Esophagus squamous epithelium (tissue), 5 donors: ENCODE measurements around the gene AP3B1. TPM values are rescaled to one million over a fixed set of nuclear protein-coding genes. Genes with fewer than 3 reads are reported as not detected.

Experiments used
- DNase-seq: peaks from one replicate; lab custom pipeline; 2025; lab: John Stamatoyannopoulos, UW
- H3K27ac ChIP-seq, 4 donors: fragments of 200-600 bp; sonication (generic); one replicate each; pipeline ENCODE4 v1.5.1; 2016 to 2019; ENCODE audit warnings: mild to moderate bottlenecking in 1 of 4
- H3K27me3 ChIP-seq, 4 donors: fragments of 200-600 bp; sonication (generic); 1 replicate in 3 of 4; 2 replicates in 1 of 4; pipeline versions ENCODE4 v1.5.1 to v1.6.0; 2017 to 2021; ENCODE audit warnings: antibody characterized with exemption in 1 of 4
- H3K36me3 ChIP-seq, 3 donors: fragments of 200-600 bp; sonication (generic); one replicate each; pipeline ENCODE4 v1.5.1; 2016 to 2019
- H3K4me1 ChIP-seq, 3 donors: fragments of 200-600 bp; sonication (generic); one replicate each; pipeline ENCODE4 v1.5.1; 2017 to 2019
- H3K4me3 ChIP-seq, 4 donors: fragments of 200-600 bp; sonication (generic); 1 replicate in 3 of 4; 2 replicates in 1 of 4; pipeline ENCODE4 v1.5.1; 2016 to 2019; ENCODE audit warnings: mild to moderate bottlenecking in 2 of 4, moderate library complexity in 1 of 4
- H3K9me3 ChIP-seq, 3 donors: fragments of 200-600 bp; sonication (generic); one replicate each; pipeline ENCODE4 v1.5.1; 2016 to 2019
- CTCF ChIP-seq, 6 experiments: fragments of 450-650 bp in 4 of 6; fragments of 200-600 bp in 2 of 6; sonication (generic) in 2 of 6; IDR thresholded peaks; one replicate each; pipeline ENCODE4 v1.5.1; 2016 to 2019; ENCODE audit warnings: antibody characterized with exemption in 6 of 6, mild to moderate bottlenecking in 4 of 6, moderate library complexity in 4 of 6
- POLR2A ChIP-seq, 4 donors: fragments of 450-650 bp; IDR thresholded peaks; one replicate each; pipeline ENCODE4 v1.6.1; 2017; ENCODE audit warnings: antibody characterized with exemption in 4 of 4, mild to moderate bottlenecking in 4 of 4, moderate library complexity in 3 of 4
- WGBS, 2 donors: methylation state at CpG; one replicate each; pipeline ENCODE4 v1.1.5; 2018; 5-methylcytosine and 5-hydroxymethylcytosine counted together
- intact Hi-C: fragments of 100-400 bp; cut with DNase I; formaldehyde crosslinking; loops from one replicate; pipeline ENCODE4 v1.15.0; 2022
- total RNA-seq, 4 donors: library from RNA; depleted of rRNA; stranded (reverse); fragments of >200 nt; gene quantifications; one replicate each; pipeline ENCODE4 v1.1.0, GENCODE V29; 2016
- donor health status: DM: yes; HTN: yes; CAD: no.

AP3B1 gene
- total RNA-seq, 4 donors from 2014 or later = 30.7 to 48.5 (median 41.9) TPM

DNA sequence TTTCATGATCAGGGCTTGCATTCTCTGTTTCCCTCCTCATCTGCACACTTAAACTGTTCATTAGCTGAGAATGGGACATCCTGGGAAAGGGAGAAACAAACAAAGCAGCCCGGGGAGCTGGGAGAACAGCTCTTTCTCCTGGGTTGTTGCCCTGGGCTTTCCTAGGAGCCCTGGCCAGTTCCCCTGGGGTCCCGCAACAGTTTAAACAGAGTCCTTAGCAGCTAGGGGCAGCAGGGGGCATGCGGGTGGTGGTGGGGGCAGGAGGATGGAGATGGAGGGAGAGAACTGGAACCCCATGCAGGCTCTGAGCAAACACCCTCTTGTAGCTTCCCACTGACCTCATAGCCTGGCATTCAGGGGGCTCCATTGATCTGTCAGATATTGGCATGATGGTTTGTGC lies 309.3 kb downstream of the AP3B1 start:
- intact Hi-C loops = no loop called here

DNA sequence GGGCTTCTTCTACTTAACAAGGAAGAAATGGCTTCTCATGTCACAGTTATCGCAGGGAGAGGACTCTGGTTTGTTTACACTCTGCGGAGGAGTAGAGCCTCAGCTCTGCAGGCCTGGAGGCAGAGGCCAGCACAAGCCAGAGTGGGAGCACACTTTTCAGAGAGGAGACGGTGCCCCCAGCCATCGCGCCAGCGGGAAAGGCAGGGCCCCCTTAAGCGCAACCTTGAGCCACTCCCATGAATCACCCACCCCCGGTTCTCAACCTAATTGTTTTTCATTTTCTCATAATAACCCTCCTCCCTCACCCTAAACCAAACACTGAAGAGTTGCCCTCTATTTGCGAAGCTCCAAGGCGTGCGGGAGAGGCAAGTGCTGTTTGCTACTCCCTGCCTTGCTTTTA lies 309.9 kb downstream of the AP3B1 start:
- Histone ChIP-seq H3K27me3 (peaks cover 0 to 13% (median 0%) of the 10 kb centered on the region in 4 donors), H3K36me3 (no peaks in the 10 kb centered on the region), H3K4me1 (no peaks in the 10 kb centered on the region), H3K4me3 (no peak overlapping the region), H3K9me3 (no peaks in the 10 kb centered on the region), H3K27ac (no peak overlapping the region)
- WGBS, 2 donors = 62 to 69% methylated on average over 10 to 11 of the region's 11 CpGs
- intact Hi-C loops = no loop called here
- TF ChIP-seq POLR2A (IDR thresholded peaks at IDR 0.05) = no peak
- no peak for TF ChIP-seq CTCF (IDR thresholded peaks at IDR 0.05)
- DNase-seq = no peak

More for the DNA sequence above, 309.3 kb downstream of the AP3B1 start:
- Histone ChIP-seq H3K4me1 (no peaks in the 10 kb centered on the region), H3K9me3 (no peaks in the 10 kb centered on the region), H3K27me3 (peaks cover 0 to 13% (median 0%) of the 10 kb centered on the region in 4 donors), H3K4me3 (no peak overlapping the region), H3K27ac (no peak overlapping the region), H3K36me3 (no peaks in the 10 kb centered on the region)
- 55% methylated on average over 2 of the region's 3 CpGs; no CpG with 5 or more reads in 1 of the 2 donors for whole genome bisulfite sequencing, 2 donors
- TF ChIP-seq POLR2A (IDR thresholded peaks at IDR 0.05) (no peak), CTCF (IDR thresholded peaks at IDR 0.05) (no peak)
- no peak for DNase-seq

GRCh38 chr5:77983482-77984199 lies 310.9 kb downstream of the AP3B1 start:
- 74 to 78% methylated on average over 5 of the region's 5 CpGs for WGBS, 2 donors

DNA sequence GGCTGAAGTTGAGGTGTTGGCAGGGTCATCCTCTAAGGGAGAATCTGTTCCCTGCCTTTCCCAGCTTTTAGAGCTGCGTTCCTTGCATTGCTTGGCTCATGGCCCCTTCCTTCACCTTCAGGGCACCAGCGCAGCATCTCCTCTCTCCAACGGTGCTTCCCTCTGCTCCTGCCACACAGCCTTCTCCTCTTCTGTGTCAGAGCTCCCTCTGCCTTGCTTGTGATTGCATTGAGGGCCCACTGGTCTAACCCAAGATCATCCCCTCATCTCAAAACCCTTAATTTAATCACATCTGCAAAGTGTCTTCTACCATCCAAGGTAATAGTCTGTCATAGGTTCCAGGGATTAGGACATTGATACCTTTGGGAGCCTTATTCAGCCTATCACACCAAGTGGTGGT lies 312.7 kb downstream of the AP3B1 start:
- Histone ChIP-seq H3K27ac (no peak overlapping the region), H3K27me3 (peaks cover 0 to 33% (median 0%) of the 10 kb centered on the region in 4 donors), H3K9me3 (no peaks in the 10 kb centered on the region), H3K36me3 (no peaks in the 10 kb centered on the region), H3K4me3 (no peak overlapping the region), H3K4me1 (no peaks in the 10 kb centered on the region)
- 65 to 77% methylated on average over 3 of the region's 3 CpGs for WGBS, 2 donors
- no peak for DNase-seq
- intact Hi-C loops = no loop called here
- TF ChIP-seq CTCF (IDR thresholded peaks at IDR 0.05) (no peak), POLR2A (IDR thresholded peaks at IDR 0.05) (no peak)

More at GRCh38 chr5:77983482-77984199, 310.9 kb downstream of the AP3B1 start:
- TF ChIP-seq POLR2A (IDR thresholded peaks at IDR 0.05) (no peak), CTCF (IDR thresholded peaks at IDR 0.05) (no peak)
- H3K4me1 ChIP-seq = no peaks in the 10 kb centered on the region
- no peaks in the 10 kb centered on the region for H3K9me3 ChIP-seq
- H3K27ac ChIP-seq = no peak overlapping the region
- no peaks in the 10 kb centered on the region for H3K36me3 ChIP-seq
- peaks cover 0 to 18% (median 0%) of the 10 kb centered on the region in 4 donors for H3K27me3 ChIP-seq
- H3K4me3 ChIP-seq = no peak overlapping the region
- DNase-seq = no peak
- intact Hi-C loops = no loop called here

- Histone ChIP-seq H3K4me3 (no peak overlapping the region), H3K27me3 (peaks cover 5 to 92% (median 17%) of the 10 kb centered on the region in 4 donors), H3K9me3 (no peaks in the 10 kb centered on the region), H3K36me3 (no peaks in the 10 kb centered on the region), H3K4me1 (peaks cover 13 to 20% (median 16%) of the 10 kb centered on the region in 3 donors), H3K27ac (no peak overlapping the region)
- no peak for DNase-seq
- intact Hi-C loops = no loop called here
- no peak for TF ChIP-seq POLR2A (IDR thresholded peaks at IDR 0.05)
- no peak for TF ChIP-seq CTCF (IDR thresholded peaks at IDR 0.05)
Measured at GRCh38 chr5:77974576-77974975, 319.9 kb downstream of the AP3B1 start.
